GM18867 (cell line): ENCODE measurements around the gene CNOT9.

ENCODE experiments used
- ATAC-seq: cut with Tn5 transposase; IDR thresholded peaks from one replicate; pipeline ENCODE4 v1.9.1; 2021; ENCODE audit warnings: mild to moderate bottlenecking, moderate library complexity; ENCODE audit not compliant: unreplicated experiment

CNOT9 gene

DNA sequence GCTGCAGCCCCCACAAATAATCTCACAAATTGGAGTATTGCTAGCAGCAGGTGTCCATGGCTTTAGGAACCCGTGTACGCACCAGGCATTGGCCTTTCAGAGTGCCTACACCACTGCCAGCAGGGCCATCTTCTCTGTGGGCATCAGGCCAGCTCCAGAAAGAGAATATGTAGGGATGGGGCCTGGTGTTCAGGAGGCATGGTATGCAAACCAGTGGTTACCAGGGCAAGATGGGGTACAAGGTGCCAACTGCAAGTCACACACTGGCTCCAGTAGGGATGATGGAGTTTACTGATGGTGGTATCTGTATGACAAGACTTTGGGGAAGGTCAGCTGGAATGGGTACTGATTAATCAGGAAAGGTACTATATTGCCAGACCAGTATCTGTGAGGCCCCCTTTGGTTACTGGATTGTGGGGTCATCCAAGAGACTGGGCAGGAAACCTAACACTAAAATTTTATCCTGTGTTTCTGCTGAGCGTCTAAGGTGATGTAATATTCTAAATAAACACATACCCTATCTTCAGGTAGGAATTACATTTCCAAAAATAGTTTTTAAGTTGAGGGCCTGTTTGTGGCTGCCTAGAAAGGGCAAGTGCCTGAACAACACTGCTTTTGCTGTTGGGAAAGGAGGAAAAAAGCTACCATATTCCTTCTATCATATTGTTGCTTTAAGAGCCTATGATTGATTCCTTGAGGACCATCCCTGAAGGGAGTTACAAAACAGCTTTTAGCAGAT is 9.0 kb downstream of the CNOT9 start:
- no peak for ATAC-seq

DNA sequence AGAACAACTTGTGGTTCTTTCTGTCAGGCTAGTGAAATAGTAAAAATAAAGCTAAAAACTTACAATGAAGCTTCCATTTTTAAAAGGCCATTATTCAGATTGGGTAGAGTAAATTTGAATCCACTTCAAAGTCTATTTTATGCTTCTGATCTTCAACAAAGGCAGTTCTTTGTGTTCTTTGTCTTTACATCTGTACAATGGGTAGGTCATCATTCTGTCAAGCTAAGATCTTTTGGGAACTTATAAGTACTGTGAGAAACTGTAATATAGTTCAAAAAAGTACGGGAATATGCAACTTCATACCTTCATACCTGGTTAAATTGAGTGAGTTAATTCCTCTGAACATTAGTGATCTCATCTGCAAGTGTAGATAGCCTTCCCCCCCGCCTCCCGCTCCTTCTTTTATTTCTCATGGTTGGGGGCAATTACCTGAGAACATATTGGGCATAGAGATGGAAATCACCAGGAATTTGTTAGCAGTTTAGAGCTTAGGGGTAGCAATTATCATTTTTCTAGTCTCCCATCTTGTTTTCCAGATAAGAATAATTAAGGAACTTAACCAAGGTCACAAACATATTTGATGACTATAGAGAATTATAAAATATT is 9.7 kb downstream of the CNOT9 start:
- ATAC-seq = no peak

DNA sequence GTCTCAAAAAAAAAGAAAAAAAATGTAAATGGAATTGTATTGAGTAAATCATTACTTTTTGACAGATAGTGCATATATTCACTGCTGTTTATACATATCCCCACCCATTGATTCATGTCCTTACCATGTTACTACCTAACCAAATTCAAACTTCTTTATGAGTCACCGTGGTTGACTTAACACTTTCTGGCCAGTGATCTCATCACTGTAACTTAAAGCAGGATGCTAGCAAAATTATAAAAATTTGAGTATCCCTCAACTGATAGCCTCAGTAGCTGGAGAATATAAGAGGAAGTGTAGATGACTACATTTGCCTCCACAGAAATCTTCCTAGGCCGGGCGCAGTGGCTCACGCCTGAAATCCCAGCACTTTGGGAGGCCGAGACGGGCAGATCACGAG is 13.4 kb downstream of the CNOT9 start:
- ATAC-seq = peak; percentile 52

DNA sequence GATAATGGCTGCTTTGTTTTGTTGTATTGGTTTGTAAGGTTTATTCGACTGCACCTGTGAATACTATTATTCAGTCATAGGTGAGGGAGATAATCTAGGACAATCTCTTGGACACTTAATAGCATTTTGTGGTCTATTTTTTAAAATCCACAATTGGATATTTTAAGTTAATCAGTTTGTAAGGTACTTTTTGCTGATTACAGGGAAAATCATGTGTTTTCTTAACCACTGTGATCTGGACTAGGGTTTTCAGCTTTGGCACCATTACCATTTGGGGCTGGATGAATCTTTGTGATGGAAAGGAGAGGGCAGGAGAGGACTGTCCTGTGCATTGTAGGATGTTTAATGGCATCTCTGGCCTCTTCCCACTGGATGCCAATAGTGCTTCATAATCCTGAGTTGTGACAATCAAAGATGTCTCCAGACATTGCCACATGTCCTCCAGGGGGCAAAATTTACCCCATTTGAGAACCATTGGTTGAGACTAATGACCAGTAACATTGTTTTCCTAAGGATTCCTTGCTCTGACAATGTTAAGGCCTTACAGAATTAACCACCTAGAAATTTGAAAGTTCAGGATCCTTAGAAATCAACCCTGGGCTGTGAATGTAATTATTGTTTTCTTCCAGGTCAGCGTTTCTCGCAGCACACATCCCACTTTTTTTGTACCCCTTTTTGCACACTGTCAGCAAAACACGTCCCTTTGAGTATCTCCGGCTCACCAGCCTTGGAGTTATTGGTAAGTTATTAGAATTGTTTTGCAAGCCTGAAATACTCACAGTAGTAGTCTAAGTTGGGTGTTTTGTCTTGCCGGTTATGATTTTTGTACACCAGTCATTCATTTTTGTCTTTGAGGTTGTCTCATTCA is 15.6 kb downstream of the CNOT9 start:
- no peak for ATAC-seq

DNA sequence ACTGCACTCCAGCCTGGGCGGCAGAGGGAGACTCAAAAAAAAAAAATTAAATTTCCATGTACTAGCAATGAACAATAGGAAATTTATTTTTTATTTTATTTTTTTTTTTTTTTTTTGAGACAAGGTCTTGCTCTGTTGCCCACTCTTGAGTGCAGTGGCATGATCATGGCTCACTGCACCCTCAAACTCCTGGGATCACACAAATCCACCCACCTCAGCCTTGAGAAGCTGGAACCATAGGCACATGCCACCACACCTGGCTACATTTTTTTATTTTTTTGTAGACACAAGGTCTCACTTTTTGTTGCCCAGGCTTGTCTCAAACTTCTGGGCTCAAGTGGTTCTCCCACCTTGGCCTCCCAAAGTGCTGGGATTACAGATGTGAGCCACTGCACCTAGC is 16.9 kb downstream of the CNOT9 start:
- ATAC-seq = no peak

DNA sequence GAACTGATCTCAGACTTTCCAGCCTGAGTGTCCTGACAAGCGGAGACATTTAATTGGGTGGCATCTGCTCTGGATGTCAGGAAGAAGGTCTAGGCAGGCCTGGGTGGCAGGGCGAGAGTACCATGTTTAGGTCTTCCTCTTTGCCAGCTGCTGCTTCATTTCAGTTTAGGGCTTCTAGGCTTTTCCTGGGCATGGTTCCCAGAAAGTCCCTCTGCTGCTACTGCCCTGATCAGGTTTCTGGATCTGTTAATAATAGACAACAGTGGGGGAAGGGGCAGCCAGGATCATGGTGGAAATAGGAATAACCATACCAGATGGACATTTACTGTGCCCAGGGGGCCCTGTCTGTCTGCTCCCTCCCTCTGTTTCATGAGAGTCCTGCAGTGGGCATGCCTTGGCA is 36.8 kb downstream of the CNOT9 start:
- ATAC-seq = no peak

DNA sequence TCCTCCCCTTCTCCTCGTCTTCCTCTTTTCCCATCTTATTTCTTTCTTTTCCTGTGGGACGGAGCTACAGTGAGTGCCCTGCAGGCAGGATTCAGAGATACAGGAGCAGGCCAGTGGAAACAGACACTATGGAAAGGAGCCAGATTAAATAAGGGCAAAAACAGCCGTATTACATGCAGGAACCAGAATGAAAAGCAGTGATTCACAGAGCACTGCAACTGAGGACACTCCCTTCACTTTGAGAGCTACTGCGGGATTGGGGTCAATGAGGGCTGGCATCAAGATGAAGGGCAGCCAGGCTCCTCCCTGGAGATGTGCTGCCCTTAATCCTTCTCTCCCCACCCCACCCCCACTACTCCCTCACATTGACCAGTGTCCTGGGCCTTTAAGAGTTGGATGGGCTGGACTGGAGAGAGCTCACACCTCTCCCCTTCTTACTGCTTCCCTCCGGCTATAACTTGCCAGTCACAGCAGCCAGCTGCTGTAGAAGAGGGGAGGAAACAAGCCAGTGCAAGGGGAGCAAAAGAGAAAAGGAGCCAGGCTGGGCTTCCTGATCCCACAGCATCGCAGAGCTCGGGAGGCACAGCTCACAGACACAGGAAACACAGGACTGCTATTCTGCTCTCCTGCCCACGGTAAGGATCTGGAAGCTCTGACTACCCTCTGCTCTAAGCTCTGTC is 38.9 kb downstream of the CNOT9 start, which contains the start of gene PLCD4:
TSS of gene PLCD4 (plus strand) at position 464 of the 680 bp plus-strand sequence. CDS start 7,841 bp downstream, outside the sequence.
- no peak for ATAC-seq

DNA sequence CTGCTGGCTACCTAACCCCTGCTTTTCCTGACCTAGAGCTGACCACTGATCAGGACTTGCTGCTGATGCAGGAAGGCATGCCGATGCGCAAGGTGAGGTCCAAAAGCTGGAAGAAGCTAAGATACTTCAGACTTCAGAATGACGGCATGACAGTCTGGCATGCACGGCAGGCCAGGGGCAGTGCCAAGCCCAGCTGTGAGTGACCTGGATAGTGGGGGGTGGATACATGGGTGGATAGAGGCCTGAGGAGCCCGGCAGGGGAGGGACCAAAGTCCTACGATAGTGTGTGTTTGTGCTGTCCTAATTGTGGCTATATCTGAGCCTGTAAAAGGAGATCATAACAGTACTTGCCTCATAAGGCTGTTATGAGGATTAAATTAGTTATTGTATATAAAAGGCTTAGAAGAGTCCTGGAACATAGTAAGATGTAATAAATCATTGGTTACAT is 47.3 kb downstream of the CNOT9 start:
- no peak for ATAC-seq

DNA sequence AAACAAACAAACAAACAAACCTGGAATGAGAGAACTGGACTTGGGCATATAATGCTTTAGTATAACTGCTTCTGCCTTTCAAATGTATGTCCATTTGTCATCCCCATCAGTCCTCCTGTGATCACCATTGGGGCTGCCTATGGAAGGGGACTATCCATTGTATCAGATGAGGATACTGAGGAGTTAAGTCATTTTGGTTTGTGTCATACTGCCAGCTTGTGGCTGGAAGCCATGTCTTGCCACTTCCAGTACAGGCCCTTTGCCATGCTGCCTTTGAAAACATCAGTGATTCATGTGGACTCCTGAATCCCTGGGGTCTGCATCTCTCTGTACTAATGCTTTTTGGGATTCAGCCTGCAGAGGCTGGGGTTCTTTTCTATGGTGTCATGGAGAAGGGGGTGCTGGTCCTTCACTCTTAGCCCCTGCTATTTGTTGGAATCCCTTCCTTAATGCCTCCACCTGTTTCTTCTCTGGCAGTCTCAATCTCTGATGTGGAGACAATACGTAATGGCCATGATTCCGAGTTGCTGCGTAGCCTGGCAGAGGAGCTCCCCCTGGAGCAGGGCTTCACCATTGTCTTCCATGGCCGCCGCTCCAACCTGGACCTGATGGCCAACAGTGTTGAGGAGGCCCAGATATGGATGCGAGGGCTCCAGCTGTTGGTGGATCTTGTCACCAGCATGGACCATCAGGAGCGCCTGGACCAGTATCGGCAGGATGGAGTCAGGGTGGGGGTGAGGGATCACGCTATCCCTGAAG is 49.6 kb downstream of the CNOT9 start:
- ATAC-seq = no peak

DNA sequence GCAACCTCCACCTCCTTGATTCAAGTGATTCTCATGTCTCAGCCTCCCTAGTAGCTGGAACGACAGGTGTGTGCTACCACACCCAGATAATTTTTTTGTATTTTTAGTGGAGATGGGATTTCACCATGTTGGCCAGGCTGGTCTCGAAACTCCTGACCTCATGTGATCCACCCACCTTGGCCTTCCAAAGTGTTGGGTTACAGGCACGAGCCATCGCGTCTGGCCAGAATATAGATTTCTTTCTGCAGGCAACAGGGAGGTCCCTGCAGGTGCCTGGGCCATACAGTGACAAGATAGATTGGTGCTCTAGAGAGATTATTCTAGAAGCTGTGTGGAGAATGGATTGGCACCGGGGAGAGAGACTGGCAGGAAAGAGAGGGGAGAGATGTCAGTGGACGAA is 52.4 kb downstream of the CNOT9 start:
- ATAC-seq = no peak

DNA sequence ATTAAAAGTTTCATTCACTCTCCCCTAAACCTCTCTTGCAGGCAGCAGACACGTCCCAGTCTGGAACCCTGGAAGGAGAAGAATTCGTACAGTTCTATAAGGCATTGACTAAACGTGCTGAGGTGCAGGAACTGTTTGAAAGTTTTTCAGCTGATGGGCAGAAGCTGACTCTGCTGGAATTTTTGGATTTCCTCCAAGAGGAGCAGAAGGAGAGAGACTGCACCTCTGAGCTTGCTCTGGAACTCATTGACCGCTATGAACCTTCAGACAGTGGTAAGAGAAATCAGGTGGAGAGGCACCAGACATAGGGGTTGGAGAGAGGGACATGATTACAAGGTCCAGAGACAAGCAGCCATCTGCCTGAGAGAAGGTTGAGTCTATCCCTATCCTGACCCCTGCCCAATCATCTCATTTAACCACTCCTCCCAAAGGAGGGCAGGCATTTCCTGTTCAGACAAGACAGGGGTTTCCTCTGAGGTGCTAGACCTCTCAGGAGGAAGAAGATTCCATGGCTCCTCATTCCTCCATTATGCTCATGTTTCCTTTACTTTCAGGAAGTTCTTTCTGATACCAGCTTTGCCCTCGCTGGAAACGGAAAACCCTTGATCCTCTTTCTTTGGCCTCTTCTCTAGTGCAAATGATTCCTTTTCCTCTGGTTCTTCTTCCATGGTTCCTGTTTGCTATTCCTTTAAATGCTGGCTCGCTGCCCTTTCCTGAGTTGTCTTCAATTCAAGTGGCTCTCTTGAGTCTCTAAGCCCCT is 54.1 kb downstream of the CNOT9 start:
- ATAC-seq = no peak

DNA sequence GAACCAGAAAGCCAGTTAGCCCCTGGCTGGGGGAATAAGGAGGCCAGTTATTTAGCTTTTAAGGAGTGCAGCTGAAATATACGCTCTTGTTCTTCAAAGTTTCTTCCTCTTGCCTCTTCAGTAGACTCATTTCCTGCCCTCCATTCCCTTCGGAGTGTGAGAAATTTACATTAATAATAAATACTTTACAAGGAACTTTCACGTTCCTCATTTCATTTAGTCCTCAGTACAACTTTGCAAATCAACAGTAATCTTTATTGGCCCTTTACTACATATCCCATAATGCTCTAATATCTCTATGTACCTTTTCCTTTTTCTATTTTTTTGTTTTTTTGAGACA is 54.7 kb downstream of the CNOT9 start:
- no peak for ATAC-seq

DNA sequence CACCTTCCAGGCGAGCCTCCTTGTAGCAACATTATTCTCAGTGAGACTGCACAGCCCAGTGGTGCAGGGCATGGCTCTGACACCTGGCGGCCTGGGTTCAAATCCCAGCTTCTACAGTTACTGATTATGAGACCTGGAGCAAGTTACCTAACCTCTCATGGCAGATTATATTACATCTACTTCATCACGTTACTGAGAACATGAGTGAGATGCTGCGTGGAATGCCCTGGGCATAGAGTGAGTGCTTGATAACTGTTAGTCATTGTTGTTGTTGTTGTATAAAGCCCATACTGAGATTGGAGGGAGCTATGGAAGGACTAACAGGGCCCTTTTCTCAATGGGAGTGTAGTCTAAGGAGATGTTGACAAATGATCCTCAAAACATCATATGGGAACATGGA is 57.7 kb downstream of the CNOT9 start:
- ATAC-seq = no peak

DNA sequence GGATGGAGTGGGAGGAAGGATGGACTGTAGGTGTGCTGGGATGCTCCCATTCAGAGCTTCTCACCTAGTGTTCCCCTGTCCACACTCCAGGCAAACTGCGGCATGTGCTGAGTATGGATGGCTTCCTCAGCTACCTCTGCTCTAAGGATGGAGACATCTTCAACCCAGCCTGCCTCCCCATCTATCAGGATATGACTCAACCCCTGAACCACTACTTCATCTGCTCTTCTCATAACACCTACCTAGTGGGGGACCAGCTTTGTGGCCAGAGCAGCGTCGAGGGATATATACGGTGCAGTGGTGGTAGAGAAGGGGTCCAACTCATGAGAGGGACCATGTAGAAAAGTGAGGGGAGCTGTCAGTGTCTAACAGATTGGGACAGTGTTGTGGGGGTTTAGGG is 59.3 kb downstream of the CNOT9 start:
- no peak for ATAC-seq

DNA sequence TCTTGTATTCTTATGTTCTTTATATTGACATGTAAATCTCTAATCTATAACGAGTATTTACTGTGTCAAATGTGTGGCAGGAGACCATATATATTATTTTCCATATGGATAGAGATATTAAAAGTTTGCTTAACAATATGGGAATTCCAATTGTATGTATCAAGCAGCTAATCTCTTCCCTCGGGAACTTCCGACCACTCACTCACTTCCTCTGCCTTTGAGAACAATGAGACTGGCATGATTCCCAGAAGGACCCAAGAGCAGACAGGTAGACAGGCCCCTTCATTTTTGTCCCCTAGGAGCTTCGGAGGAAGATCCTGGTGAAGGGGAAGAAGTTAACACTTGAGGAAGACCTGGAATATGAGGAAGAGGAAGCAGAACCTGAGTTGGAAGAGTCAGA is 63.2 kb downstream of the CNOT9 start:
- no peak for ATAC-seq

DNA sequence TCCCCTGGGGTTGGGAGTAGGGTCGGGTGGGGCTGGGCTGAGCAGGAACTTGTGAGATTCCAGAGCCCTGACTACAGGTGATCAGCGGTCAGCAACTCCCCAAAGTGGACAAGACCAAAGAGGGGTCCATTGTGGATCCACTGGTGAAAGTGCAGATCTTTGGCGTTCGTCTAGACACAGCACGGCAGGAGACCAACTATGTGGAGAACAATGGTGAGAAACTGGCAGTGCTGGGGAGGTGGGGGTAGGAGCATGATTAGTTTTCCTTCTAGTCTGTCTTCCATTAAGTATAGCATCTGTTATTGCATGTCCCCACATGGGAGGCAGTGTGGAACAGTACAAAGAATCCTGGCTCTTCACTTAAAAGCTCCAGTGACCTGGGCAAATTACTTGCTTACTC is 67.1 kb downstream of the CNOT9 start:
- ATAC-seq = no peak

DNA sequence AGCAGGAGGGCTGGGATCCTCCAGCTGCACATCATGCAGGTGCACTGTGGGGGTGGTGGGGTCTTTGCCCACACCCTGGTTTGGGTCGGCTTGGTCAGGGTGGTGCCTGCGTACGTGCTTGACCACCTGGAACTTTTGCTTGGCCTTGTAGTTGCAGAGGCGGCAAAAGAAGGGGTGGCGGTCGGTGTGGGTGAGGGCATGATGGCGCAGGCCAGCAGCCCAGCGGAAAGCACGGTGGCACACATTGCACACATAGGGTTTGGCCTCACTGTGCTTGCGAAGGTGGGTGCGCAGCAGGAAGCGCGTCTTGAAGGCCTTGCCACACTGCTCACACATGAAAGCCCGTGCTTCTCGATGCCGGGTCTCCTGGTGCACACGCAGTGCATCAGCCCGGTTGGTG is 69.7 kb downstream of the CNOT9 start:
- no peak for ATAC-seq

DNA sequence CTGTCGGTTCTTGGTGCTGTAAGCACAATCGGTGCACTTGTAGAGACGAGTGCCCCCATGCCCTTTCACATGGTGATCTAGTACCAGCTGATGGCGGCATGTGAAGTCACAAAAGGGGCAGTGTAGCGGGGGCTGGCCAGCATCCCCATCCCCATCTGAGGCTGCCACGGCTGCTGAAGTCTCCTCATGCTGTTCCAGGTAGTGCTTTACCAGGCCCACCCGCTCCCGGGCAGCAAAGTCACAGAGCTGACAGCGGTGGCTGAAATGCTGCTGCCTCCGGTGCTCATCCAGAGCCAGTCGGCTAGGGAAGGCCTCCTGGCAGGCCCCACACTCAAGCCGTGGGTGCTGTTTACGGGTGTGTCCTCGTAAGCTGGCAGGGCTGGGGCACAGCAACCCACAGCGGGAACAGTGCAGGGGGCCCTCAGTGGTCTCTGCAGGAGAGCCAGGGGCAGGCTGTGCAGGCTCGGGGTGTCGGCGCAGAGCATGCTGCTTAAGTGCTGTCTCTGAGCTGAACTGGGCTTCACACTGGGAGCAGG is 73.5 kb downstream of the CNOT9 start:
- no peak for ATAC-seq

DNA sequence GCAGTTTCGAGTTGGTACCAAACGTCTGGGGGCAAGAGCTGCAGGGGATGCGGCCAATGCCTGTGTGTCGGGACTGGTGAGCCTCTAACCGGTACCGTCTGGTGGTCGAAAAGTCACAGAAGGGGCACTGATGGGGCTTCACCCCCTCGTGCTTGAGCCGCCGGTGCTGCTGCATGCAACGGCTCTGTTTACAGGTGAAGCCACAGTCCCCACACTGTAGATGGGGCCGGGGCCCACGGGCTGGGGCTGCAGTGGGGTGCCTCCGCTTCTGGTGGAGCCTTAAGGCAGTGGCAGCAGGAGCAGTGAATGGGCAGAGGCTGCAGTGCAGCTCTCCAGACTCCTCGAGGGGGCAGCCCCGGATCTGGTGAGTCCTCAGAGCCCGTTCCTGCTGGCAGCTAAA is 74.1 kb downstream of the CNOT9 start:
- ATAC-seq = no peak
